ENCODE measurements around the gene HNRNPF.
"Not testable (repeated sequence)": the region's sequence is repeated elsewhere in the genome, so short reads cannot be mapped to it uniquely, and the experiment has no call there.

Gene HNRNPF

DNA sequence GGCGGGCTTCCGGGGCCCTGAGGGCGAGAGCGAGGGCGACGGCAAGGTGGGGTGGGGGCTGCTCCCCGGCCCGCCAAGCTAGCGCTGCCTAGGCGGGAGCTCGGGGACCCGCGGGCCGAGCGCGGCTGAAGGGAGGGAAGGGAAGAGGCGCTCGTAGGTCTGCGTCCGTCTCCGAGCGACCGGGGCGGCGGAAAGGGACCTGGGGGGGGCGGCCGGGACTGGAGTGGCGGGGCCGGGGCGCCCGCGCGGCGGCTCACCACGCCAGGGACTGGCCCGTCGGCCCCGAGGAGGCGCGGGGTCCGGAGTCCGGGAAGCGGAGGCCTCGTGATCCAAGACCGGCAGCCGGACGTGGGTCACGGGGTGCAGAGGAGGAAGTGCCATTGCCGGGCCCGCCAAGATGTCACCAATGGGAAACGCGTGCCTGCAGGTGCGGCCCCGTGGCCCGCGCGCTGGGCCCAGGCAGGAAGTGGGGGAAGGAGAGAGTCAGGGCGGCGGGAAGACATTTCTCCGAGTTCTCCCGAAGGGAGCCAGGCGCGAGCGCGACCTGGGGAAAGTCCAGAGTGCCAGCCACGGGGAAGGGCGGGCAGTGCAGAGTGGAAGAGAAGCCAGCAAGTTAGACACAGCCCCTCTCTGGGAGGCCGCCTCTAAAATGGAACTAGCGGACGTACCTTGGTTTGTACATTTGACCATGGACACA, 11.9 kb downstream of the HNRNPF start:
- Mint-ChIP-seq H3K27me3 (no peaks in the 10 kb centered on the region), H3K9me3 (no peaks in the 10 kb centered on the region), H3K4me1 (ENCODE audit: low read depth) (peaks cover 83% of the 10 kb centered on the region), H3K27ac (peak overlapping the region; percentile 83), H3K36me3 (ENCODE audit: low read depth) (peaks cover 74% of the 10 kb centered on the region), H3K4me3 (peak overlapping the region; percentile 82)
- intact Hi-C loops (cut with micrococcal nuclease) = loop anchor here (1.0 to 5.0 kb wide), 3 partner anchors 10 to 40 kb away; partner anchors contain the start of gene ZNF487

DNA sequence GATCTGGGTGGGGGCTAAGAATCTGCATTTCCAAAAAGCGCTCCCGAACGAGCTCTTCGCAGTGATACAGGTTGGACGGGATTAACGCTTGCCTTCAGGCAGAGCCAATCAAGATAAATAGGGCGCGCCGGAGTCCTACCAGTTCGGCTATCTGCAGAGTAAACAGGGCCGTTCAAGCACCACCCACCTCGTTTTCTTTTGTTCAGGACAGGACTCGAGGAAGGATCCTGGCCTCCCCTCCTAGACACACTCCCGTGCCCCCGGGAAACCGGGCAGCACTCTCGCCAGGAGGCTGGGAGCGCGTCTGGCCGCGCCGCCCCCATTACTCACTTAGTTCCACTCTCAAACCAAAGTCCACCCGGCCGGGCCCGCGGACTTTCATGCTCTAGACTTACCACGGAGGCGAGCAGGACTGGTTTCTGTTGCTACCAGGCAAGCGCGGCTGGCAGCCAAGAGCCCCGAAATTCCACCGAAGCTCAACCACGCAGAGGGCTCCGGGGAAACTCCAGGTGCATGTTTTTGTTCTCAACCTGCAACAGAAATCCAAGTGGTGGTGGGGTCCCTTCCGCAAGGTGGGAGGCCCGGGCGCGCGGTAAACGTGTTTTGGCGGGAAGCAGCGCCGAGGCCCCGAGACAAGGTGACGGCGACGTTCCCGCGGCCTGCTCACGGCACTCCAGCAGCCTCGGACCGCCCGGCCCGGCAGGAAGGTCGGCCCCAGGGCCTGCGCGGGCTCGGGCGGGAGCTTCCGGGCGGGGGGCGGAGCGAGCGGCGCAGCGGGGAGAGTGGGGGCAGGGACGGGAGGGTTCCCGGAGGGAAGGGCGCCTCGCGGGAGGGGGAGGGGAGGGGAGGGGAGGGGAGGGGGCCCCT, 12.7 kb downstream of the HNRNPF start:
- peak overlapping the region; percentile 83 for H3K27ac Mint-ChIP-seq
- intact Hi-C loops (cut with micrococcal nuclease) = loop anchor here (5.0 kb wide), 2 partner anchors 34 to 41 kb away; partner anchors contain the start of gene ZNF487
- H3K4me1 Mint-ChIP-seq (ENCODE audit: low read depth) = peaks cover 82% of the 10 kb centered on the region
- H3K4me3 Mint-ChIP-seq = peak overlapping the region; percentile 82
- H3K9me3 Mint-ChIP-seq = no peaks in the 10 kb centered on the region
- peaks cover 75% of the 10 kb centered on the region for H3K36me3 Mint-ChIP-seq (ENCODE audit: low read depth)
- H3K27me3 Mint-ChIP-seq = no peaks in the 10 kb centered on the region

DNA sequence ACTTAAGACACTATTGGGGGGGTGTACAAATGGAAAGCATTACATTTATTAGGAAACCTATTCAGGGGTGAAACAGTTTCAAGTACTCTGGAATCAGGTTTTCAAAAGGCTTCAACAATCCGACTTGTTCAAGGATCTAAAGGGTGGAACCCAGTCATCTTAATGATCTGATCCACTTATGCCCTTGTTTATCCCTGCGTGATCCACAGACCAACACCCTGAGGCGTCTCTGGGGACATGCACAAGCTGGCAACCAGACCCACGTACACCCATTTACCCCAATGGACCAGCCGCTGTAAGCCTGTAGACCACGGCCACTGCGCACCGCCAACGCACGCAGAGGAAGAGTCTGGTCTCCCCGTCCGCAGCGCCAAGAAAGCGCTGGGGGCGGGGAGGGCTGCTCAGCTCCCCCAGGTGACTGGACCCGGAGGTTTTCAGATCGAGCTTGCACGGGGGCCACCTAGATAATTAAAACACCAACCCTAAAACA, 13.4 kb downstream of the HNRNPF start:
- no peaks in the 10 kb centered on the region for H3K27me3 Mint-ChIP-seq
- H3K4me3 Mint-ChIP-seq = peak overlapping the region; percentile 82
- peaks cover 79% of the 10 kb centered on the region for H3K4me1 Mint-ChIP-seq (ENCODE audit: low read depth)
- H3K27ac Mint-ChIP-seq = peak overlapping the region; percentile 83
- H3K36me3 Mint-ChIP-seq (ENCODE audit: low read depth) = peaks cover 79% of the 10 kb centered on the region
- no peaks in the 10 kb centered on the region for H3K9me3 Mint-ChIP-seq
- intact Hi-C loops (cut with micrococcal nuclease) = loop anchor here (5.0 kb wide), 2 partner anchors 33 to 42 kb away; partner anchors contain the start of gene ZNF487

DNA sequence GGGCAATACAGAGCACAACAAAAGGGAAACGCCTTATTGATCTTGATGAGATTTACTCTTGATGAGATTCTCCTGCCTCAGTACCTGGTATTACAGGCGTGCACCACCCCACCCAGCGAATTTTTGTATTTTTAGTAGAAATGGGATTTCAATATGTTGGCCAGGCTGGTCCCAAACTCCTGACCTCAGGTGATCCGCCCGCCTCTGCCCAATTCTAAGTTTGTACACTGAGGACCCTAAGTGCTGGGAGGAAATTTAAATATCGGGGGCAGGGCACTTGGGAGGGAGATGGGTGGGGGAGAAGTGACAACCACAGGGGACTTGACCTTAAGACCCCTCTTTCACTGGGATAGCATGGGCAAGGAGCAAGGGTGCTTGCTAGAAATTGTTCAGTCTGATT, 14.1 kb downstream of the HNRNPF start:
- H3K9me3 Mint-ChIP-seq = no peaks in the 10 kb centered on the region
- H3K27ac Mint-ChIP-seq = no peak overlapping the region
- no peak overlapping the region for H3K4me3 Mint-ChIP-seq
- intact Hi-C loops (cut with micrococcal nuclease) = loop anchor here (5.0 kb wide), 2 partner anchors 33 to 42 kb away; partner anchors contain the start of gene ZNF487
- H3K4me1 Mint-ChIP-seq (ENCODE audit: low read depth) = peaks cover 79% of the 10 kb centered on the region
- H3K27me3 Mint-ChIP-seq = no peaks in the 10 kb centered on the region
- peaks cover 81% of the 10 kb centered on the region for H3K36me3 Mint-ChIP-seq (ENCODE audit: low read depth)

DNA sequence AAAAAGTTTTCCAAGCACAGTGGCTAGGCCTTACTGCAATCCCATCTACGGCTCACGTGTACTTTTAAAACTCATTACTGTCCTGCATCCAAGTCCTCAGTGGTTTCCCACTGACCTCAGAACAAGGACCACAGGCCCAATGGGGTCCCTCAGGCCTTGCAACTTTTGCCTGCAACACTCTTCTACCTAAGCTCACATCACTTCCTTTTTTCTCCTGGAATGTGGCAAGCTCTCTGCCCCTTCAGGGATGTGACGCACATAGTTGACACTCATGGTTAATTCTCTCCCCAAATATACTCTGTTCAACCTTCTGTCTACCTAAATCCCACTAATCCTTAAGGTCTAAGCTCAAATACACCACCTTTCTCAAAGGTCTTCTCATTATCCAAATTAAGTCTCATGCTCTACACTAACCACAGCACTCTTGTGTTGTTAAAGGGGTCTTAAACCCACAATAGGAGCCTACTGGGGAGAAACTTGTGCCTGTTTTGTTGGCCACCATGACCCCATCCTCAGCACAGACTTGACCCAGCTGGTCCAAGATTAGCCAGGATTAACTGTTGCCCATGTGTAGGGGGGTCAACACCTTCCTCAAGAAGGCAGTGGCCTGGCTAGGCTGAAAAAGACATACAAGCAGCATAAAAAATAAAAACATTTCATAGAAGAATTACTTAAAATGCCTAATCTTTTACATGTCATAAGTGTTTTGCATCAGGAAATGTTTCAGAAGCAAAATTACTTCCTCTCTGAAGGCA, 15.2 kb downstream of the HNRNPF start:
- Mint-ChIP-seq H3K4me3 (no peak overlapping the region), H3K27me3 (no peaks in the 10 kb centered on the region), H3K4me1 (ENCODE audit: low read depth) (peaks cover 77% of the 10 kb centered on the region), H3K36me3 (ENCODE audit: low read depth) (peaks cover 83% of the 10 kb centered on the region), H3K9me3 (no peaks in the 10 kb centered on the region), H3K27ac (peak overlapping the region; percentile 18)
- intact Hi-C loops (cut with micrococcal nuclease) = no loop called here

DNA sequence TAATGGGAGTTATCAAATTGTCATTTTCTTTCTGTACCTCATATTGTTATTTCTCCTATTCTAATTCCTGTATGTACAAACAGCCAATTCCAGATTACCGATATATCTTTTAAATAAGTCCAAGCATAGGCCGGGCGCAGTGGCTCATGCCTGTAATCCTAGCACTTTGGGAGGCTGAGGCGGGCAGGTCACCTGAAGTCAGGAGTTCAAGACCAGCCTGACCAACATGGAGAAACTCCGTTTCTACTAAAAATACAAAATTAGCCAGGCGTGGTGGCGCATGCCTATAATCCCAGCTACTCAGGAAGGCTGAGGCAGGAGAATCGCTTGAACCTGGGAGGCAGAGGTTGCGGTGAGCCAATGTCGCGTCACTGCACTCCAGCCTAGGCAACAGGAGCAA, 15.8 kb downstream of the HNRNPF start:
- H3K36me3 Mint-ChIP-seq (ENCODE audit: low read depth) = peaks cover 89% of the 10 kb centered on the region
- peaks cover 76% of the 10 kb centered on the region for H3K4me1 Mint-ChIP-seq (ENCODE audit: low read depth)
- H3K4me3 Mint-ChIP-seq; H3K9me3 Mint-ChIP-seq; intact Hi-C loops (cut with micrococcal nuclease); H3K27me3 Mint-ChIP-seq; H3K27ac Mint-ChIP-seq: not testable (repeated sequence)

DNA sequence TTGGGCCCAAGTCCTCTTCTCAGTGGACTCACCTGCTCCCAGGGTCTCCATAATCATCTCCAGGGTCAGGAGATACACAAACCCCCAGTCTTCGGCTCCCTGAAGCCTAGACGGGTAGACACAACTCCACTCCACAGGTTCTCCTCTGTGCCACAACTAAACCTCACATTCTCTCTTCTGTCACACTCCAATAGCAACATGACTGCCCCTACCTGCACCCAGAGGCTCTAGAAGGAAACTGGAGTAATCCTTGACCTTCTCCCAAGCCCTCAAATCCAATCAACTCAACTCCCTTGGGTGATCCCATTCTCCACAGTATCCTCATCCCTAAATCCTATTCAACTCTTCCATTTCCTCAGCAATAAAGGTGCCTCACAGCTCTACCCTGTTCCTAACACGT, 16.2 kb downstream of the HNRNPF start:
- intact Hi-C loops (cut with micrococcal nuclease) = no loop called here
- H3K27me3 Mint-ChIP-seq = no peaks in the 10 kb centered on the region
- no peaks in the 10 kb centered on the region for H3K9me3 Mint-ChIP-seq
- H3K27ac Mint-ChIP-seq = no peak overlapping the region
- H3K4me3 Mint-ChIP-seq = no peak overlapping the region
- peaks cover 73% of the 10 kb centered on the region for H3K4me1 Mint-ChIP-seq (ENCODE audit: low read depth)
- peaks cover 93% of the 10 kb centered on the region for H3K36me3 Mint-ChIP-seq (ENCODE audit: low read depth)

DNA sequence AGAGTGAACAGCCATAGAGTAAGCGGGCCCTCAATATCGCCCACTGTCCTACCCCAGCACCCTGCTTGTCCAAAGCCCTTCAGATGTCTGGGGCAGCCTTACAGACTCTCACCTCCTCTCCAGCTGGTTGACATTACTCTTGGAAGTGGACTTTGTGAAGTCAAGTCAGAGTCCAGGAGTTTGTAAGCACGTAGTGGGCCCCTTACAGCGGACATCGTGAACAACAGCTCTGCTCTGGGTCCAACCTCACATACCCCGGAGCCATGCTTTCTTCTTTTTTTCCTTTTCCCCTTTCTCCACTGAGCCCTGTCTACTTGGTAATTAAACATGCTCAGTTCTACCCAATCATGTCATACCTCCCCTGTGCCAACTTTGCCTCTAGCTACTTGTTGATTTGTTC, 17.5 kb downstream of the HNRNPF start:
- Mint-ChIP-seq H3K36me3 (ENCODE audit: low read depth) (peaks cover 98% of the 10 kb centered on the region), H3K27me3 (no peaks in the 10 kb centered on the region), H3K9me3 (no peaks in the 10 kb centered on the region), H3K4me1 (ENCODE audit: low read depth) (peaks cover 73% of the 10 kb centered on the region), H3K27ac (peak overlapping the region; percentile 56), H3K4me3 (no peak overlapping the region)
- intact Hi-C loops (cut with micrococcal nuclease) = no loop called here

DNA sequence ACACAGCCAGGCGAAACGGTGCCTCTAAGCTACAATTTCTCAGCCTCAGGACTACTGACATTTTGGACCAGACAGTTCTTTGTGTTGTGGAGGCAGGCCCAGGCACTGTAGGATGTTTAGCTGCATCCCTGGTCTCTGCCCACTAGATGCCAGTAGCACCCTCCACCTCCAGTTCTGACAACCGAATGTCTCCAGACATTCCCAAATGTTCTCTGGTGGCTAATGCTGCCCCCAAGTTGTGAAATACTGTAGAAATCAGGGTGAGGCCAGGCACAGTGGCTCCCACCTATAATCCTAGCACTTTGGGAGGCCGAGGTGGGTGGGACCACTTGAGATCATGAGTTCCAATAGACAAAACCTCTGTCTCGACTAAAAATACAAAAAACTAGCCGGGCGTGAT, 18.2 kb downstream of the HNRNPF start:
- Mint-ChIP-seq H3K4me1 (ENCODE audit: low read depth) (peaks cover 65% of the 10 kb centered on the region), H3K27ac (peak overlapping the region; percentile 2), H3K9me3 (no peaks in the 10 kb centered on the region), H3K27me3 (no peaks in the 10 kb centered on the region), H3K4me3 (no peak overlapping the region), H3K36me3 (ENCODE audit: low read depth) (peaks cover 94% of the 10 kb centered on the region)
- intact Hi-C loops (cut with micrococcal nuclease) = no loop called here

DNA sequence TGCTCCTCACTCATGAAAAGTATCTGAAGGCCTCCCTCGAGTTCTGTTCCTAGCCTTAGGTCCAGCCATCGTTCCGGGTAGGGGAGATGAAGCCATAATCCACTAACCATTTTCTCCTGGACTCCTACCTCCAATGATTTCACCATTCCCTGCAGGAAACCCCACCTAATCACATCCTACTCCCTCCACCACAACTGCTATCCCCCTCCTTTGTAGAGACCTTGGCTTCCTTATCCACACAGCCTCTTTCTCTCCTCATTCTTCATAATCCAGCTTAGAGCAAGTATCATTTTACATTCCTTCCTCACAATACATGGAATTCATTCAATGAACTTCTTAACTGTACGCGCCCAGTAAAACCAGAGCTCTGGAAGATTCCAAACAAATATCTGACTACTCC, 18.7 kb downstream of the HNRNPF start:
- H3K9me3 Mint-ChIP-seq = no peaks in the 10 kb centered on the region

DNA sequence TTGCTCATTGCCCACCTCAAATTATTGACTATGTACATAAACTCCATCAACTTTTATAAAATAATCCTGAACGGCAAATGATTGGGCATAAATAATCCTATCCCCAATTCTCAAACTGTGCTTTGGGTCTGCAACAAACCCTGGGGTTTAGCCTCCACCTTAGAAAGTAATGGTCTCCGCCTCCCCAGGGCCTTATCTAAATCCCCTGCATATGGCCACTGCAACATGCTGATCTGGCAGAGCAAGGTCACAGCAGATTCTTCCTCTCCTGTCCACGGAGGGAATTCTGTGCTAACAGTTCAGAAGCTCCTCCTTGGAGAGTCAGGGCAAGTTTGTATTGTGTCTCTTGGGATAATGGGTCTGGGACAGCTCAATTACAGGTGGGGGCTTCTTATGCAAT, 19.1 kb downstream of the HNRNPF start:
- no peaks in the 10 kb centered on the region for H3K9me3 Mint-ChIP-seq
- H3K4me1 Mint-ChIP-seq (ENCODE audit: low read depth) = peaks cover 56% of the 10 kb centered on the region
- no peaks in the 10 kb centered on the region for H3K27me3 Mint-ChIP-seq
- H3K27ac Mint-ChIP-seq = no peak overlapping the region
- peaks cover 85% of the 10 kb centered on the region for H3K36me3 Mint-ChIP-seq (ENCODE audit: low read depth)
- no peak overlapping the region for H3K4me3 Mint-ChIP-seq
- intact Hi-C loops (cut with micrococcal nuclease) = no loop called here

More for the DNA sequence above, 18.7 kb downstream of the HNRNPF start:
- Mint-ChIP-seq H3K27ac (peak overlapping the region; percentile 2), H3K4me3 (no peak overlapping the region), H3K4me1 (ENCODE audit: low read depth) (peaks cover 61% of the 10 kb centered on the region), H3K36me3 (ENCODE audit: low read depth) (peaks cover 90% of the 10 kb centered on the region), H3K27me3 (no peaks in the 10 kb centered on the region)
- intact Hi-C loops (cut with micrococcal nuclease) = no loop called here

DNA sequence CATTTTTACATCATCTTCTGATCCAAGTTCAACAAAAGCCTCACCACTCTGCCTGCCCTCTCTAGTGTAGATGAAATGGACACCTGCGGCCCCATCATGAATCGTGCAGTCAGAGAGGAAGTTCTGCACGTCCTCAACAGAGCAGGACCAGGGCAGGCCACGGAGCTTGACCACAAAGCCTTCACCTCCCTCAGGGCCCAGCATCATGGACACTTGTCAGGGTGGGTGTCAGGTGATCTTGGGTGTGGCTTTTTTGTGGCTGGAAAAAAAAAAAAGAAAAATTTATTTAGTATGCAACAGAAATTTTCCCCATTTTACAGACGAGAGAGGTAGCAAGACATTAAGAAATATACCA, 21.3 kb downstream of the HNRNPF start:
- intact Hi-C loops (cut with micrococcal nuclease) = no loop called here
- peaks cover 65% of the 10 kb centered on the region for H3K36me3 Mint-ChIP-seq (ENCODE audit: low read depth)

DNA sequence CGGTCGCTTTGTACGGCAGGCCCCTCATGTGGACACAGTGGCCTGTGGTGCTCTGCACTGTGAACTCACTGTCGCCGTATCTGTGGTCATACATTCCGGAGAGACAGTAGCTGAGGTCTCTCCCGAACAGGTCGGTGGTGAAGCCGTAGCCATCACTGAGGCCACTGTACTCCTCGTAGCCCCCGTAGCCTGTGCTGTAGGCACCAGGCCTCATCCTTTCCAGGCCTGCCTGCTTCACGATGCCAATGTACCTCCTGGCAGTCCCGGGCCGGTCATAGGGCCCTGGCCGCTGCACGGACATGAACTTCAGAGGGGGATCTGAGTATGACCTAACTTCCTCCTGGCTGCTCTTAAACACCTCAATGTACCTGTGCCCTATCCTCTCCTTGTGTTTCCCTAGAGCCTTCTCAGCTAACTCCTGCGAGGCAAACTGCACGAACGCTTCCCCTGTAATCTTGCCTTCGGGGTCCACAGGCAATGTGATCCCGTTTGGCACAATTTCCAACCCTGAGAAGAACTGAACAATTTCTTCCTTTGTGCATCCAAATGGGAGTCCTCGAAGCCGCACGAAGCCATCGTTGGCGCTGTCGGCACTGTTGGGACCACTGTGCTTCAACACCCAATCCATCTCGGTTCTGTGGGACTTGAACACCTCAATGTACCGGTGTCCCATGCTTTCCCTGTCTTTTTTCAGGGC, 21.9 kb downstream of the HNRNPF start:
- Mint-ChIP-seq H3K4me1 (ENCODE audit: low read depth) (peaks cover 38% of the 10 kb centered on the region), H3K4me3 (no peak overlapping the region), H3K27me3 (no peaks in the 10 kb centered on the region), H3K36me3 (ENCODE audit: low read depth) (peaks cover 60% of the 10 kb centered on the region), H3K27ac (no peak overlapping the region), H3K9me3 (no peaks in the 10 kb centered on the region)
- intact Hi-C loops (cut with micrococcal nuclease) = no loop called here

More for the DNA sequence above, 21.3 kb downstream of the HNRNPF start:
- Mint-ChIP-seq H3K27me3 (no peaks in the 10 kb centered on the region), H3K27ac (no peak overlapping the region), H3K4me1 (ENCODE audit: low read depth) (peaks cover 42% of the 10 kb centered on the region), H3K4me3 (no peak overlapping the region), H3K9me3 (no peaks in the 10 kb centered on the region)

All from dendritic cell treated with granulocyte-macrophage colony-stimulating factor and Interleukin-4, amounts not matched to agents 40 ng/mL and 50 ng/mL, for 4 days (primary cell).